COLO668 (cell line): ENCODE measurements around the gene NOS1AP.
"Not testable (repeated sequence)": the region's sequence is repeated elsewhere in the genome, so short reads cannot be mapped to it uniquely, and the experiment has no call there.

Experiments used
- DNase-seq: peaks from one replicate; lab custom pipeline; 2025; ENCODE audit not compliant: unreplicated experiment; lab: John Stamatoyannopoulos, UW

Gene NOS1AP

DNA sequence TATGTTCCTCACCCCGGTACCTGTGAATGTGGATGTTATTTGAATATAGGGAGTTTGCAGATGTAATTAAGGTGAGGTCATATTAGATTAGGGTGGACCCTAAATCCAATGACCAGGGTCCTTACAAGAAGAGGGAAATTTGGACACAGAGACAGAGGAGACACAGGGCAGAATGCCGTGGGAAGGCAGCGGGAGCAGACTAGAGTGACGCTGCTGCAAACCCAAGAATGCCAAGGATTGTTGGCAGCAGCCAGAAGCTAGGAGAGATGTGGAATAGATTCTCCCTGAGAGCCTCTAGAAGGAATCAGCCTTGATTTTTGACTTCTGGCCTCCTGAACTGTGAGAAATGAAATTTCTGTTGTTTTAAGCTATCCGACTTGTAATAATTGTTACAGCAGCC is 253.5 kb downstream of the NOS1AP start:
- DNase-seq: no peak

DNA sequence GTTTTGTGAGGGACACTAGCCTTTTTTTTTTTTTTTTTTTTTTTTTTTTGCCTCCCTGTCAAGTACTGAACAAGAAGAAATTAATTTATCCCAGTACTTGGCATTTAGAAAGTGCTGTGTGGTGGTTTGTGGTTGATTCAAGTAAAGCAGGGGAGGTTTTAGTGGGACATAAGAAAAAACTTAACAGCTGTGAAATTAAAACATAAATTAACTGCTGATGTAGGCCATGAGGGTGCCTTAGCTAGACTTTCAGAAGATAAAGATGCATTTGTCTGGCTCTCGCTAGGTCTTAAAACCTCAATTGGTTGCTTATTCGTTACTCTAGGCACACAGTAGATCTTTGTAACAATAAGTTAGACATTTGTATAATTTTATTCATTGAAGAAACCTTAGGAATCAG is 254.9 kb downstream of the NOS1AP start:
- DNase-seq: no peak

DNA sequence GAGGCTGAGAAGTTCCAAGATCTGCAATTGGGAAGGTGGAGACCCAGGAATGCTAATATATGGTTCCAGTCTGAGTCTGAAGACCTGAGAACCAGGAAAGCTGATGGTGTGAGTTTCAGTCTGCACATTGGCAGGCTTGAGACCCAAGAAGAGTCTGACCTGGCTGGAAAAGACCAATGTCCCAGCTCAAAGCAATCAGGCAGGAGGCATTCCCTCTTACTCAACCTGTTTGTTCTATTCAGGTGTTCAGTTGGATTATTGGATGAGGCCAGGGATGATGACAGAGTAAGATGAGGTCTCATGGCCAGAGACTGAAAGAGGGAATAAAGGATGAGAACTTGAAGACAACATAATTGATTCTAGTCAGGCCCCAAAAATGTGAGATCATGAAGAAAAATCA is 257.1 kb downstream of the NOS1AP start:
- no peak for DNase-seq

DNA sequence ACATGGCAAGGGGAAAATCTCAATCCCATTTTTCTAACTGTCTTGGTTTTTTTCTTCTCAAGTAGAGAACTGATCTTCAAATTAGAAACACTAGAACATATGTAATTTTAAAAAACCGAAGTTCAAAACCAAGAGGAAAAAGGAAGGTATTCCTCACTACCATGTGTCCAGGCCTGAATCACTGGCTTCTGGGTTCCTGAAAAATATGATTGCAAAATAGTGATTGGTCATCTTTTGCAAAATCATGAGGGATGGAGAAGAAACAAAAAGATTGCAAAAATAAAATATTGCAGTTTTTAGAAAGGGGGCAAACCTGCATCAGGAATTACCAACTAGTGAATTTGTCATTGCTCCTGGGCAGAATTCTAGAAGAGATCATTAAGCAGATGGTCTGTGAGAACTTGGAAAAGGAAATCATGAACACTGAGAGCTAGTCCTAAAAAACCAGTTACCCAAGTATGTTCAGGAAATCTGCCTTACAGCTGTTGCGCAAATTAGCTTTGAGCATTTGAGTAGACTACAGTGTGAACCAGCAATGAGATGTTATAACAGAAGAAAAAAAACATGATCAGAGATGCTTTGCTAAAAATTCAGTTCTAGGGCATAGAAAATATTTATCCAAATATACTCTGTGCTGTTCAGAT is 257.8 kb downstream of the NOS1AP start:
- DNase-seq: no peak

DNA sequence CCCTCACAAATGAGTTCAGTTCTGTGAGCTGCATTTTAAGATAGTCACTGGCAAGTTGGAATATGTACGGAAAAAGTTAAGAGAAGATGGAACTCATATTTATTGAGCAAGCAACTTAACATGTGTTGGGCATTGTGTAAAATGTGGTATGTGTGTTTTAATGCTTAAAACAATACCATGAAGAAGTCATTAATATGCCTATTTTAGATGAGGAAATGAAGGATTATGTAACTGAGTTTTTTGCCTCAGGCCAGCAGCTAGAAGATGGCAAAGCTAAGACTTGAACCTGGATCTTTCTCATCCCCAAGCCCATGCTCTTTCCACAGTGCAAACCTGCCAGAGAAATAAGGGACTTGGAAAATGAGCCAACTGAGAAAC is 258.3 kb downstream of the NOS1AP start:
- DNase-seq: no peak

DNA sequence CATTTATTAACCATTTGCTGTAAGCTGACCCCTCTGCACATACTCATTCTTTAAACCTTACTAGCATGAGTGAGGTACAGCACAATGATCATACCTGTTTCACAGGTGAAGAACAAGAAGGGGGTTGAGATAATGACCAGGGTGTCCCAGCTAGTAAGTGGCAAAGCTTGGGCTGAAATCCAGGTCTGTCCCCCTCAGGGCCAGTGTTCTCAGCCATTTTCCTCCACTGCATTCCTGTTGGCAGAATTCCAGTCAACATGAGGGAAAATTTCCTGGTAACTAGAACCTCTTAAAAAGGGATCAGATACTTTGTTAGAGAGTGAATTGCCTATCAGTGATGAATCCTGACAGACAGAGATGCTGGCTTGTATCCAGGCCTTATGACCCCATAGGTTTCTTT is 259.0 kb downstream of the NOS1AP start:
- no peak for DNase-seq

DNA sequence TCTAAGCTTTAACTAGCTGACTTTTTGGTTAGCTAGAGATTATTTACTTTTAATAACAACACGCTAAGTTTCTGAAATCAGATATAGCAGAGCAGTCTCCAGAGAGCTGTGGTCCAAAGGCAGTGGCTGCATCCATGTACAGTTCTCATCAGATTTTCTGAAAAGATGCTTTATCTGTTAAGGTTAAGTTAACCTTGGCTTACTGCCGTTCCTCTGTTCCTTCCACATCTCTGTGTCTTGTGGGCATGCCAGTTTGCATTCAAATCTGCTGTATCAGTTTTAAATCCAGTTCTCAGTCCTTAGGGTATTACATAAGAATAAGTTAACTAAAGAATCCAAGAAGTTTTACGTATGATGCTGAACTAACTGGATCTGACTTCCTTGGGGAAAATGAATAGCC is 260.3 kb downstream of the NOS1AP start:
- DNase-seq: no peak

DNA sequence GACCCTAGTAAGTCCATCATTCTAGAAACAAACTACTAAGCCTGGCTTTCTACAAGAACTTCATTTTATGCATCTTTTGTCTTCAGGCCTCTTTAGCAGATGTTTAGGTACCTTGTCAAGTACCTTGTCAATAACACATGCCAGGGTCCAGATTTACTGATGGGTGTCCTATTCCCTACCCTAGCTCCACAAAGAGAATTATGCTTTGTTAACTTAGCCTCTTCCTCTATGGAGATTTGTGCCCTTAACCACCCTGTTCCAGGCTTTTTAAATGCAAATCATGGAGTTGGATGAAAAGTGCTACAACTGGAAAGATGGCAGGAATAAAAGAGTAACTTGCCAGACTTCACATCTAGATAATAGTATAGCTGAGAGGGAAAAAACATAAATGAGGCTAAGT is 264.5 kb downstream of the NOS1AP start:
- no peak for DNase-seq

DNA sequence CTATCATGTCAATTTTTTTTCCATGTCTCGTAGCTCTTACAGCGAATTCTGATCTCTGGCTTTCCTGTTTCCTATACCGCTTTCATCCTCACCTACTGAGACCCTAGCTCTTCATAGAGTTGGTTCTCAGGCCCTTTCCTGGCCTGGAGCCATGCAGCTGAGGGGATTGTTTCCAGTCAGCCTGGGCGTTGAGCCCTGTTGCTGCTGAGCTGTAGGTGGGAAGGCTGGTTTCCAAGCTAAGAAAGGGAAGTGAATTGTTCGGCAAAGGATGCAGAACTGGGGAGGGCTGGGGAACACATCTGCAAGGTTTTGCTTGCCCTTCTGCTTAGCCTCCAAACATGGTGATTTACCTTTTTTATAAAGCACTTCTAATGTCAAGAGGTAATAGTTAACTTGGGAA is 265.6 kb downstream of the NOS1AP start:
- no peak for DNase-seq

DNA sequence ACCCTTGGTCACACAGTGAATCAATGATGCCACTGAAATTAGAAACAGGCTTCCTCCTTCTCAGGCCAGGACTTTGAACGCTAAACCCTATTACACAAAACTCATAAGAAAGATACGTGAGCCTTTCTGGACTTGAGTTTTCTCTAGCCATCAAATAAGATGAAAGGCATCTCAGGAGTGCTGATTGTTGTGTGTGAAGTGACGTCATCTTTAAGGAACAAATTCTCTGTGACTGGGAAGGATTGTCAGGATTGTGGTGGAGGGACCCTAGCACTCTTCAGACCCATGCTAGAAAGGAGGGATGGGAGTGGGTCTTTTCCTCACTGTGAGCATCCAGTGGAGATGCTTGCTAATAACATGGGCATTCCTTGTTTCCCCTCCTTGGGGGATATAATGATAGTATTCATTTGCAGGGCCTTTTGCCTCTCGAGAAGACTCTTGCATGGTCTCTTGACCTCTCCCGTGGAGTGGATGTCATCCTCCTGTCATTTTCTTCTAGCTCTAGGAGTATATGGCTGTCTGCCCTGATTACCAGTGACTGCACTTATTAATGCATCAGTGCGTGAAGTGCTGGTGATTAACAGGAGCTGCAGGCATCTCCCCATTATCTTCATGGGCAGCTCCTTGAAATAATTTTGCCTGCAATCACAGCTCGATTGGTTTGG is 267.3 kb downstream of the NOS1AP start:
- no peak for DNase-seq

DNA sequence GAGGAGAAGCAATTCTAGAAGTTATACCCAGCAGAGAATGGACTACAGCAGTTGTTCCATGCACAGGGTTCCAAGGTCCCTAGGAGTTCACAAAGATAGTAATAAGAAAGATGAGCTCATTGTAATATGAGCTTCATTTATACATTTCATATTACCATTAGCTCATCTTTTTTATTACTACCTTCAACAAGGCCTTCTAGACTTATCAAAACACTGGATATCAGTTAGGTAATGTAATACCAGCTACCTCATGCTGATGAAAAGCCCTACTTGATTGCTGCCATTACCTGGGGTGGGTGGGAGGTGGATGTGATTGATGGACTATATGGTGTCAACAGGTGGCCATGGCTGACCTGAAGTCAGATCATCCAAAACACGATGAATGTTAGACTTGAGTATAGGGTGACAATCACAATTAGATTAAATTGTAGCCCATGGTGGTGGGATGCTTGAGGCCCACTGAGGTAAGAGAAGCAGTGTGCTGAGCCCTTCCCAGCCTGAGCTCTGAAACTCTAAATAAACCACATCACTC is 273.0 kb downstream of the NOS1AP start:
- DNase-seq: no peak

DNA sequence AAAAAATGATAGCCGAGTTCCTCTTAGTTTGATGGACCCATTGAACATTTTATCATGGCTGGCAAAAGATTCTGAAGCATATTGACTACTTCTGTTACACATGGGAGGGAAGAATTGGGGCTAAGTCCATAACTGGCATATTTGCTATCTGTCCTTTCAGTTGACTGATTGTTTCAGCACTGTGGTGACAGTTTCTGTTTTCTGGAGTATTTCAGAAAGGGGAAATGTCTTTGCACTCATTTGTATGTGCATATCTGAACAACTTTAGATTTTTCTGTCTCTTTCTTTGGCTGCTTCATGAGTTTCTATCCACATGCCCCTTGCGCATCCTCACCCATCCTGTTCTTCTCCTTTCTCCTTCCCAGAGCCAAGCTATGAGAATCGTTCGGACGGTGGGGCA is 274.0 kb downstream of the NOS1AP start:
- no peak for DNase-seq

DNA sequence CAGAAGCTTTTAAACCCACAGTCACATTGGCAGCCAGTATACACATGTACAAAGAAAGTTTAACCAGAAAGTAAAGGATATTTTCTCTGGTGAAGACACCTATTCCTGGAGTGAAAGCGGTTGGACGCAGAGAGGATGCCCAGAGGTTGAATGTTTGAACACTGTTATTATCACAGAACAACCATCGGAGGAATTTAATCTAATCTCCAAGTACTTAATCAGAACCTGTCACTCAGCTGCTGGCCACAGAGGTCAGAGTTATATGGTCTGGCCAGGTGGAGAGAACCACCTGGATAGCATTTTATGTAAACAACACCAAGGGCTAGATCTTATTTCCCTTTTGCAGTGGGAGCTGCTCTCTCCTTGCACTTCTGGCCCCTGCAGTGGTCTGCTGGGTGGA is 277.8 kb downstream of the NOS1AP start:
- DNase-seq: no peak

DNA sequence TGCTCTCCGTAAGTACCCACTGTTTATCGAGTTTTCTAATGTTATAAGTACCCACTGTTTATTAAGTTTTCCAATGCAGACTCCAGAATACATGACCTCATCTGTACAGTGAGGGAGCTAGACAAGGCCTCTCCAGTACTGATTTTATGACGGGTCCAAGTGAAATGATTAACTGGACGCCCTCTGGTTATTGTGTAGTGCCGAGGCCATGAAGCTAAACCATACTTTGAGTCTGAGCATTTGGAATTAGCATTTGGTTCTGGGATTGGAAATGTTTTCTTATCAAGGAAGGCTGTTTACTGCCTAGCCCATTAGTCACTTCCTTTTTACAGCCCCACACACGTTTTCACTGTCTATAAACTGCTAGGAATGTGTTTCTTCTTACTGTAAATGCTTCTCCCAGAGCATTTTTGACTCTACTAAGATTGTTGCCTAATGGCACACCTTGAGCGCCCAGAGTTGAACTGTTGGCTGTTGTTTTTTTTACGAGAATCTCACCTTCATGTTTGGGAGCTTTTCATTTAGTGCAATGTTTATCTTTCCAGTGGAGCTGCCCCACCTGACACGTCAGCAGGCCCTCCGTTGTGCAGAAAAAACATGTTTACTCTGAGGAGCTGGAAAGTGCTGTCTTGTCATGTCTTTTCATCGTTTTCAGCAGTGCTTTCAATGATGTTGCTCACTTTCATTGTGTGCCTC is 280.3 kb downstream of the NOS1AP start:
- DNase-seq: peak; percentile 44

DNA sequence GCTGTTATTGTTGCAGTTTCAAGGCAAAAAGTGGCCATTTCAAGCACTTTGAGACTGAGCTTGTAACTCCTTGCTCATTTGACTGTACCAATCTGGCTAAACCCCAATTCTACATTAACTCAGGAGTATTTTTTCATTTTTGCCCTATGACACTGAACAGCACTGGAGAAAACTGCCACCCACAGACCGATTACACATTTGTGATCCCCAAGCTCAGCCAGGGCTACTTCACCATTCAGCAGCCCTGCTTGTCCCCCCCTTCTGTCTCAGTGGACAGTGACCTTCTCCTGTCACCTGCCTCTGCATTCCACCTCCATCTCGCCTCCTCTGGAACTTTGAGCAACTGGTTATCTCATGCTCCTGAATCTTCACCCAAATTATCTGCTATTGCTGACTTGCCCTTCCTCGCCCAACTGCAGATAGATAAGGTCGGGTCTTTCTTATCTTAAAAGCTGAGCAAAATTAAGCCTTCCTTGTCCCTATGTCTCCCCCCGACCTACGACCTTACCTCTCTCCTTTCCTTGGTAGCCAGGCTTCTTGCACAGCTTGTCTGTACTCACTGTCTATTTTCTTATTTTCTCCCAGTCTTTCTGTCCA is 281.9 kb downstream of the NOS1AP start:
- DNase-seq: no peak

DNA sequence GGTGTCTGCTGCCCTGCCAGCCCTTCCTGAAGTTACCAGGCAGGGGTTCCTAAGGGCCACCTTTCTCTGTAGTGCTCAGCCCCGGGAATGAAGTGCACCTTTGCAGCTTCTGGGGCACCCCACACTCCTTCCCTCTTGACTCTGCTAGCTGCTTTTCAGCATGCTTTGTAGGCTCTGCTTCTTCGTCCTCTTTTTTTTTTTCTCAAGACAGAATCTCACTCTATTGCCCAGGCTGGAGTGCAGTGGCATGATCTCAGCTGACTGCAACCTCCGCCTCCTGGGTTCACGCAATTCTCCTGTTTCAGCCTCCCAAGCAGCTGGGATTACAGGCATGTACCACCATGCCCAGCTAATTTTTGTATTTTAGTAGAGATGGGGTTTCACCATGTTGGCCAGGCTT is 282.4 kb downstream of the NOS1AP start:
- not testable (repeated sequence) for DNase-seq

DNA sequence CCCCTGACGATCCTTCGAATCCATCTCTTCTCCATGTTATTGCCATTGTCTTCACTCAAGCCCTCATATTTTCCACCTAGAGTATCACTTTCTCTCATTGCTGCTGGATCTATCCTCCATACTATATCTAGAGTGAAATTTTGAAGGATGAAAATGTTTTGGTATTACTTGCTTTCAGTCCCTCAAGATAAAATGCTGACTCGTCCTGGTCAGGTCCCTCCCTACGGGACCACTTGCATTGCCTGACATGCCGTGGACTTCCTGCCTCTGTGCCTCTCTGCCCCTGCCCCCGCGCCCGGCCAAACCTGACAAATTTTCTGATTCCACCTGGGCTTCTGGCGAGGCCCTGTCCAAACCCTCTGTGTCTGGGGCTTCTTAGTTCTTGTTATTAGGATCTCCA is 283.6 kb downstream of the NOS1AP start:
- no peak for DNase-seq

DNA sequence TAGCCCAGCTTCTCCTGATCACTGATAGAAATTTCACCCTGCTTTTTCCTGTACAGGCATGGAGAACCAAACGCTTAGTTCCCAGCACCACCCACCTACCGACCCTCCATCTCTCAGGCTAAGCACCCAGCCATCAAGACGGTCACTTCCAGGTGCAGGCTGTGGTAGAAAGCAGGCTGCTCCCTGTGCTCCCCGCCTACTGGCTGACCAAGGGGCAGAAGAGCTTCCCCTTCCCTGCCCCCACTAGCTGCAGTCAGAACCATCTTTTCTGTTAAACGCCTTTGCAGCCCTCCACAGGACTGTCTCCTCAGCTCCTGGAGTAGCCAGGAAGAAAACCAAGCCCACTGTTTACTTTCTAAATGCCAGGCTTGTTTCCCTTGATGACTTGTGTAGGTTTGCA is 284.2 kb downstream of the NOS1AP start:
- no peak for DNase-seq

DNA sequence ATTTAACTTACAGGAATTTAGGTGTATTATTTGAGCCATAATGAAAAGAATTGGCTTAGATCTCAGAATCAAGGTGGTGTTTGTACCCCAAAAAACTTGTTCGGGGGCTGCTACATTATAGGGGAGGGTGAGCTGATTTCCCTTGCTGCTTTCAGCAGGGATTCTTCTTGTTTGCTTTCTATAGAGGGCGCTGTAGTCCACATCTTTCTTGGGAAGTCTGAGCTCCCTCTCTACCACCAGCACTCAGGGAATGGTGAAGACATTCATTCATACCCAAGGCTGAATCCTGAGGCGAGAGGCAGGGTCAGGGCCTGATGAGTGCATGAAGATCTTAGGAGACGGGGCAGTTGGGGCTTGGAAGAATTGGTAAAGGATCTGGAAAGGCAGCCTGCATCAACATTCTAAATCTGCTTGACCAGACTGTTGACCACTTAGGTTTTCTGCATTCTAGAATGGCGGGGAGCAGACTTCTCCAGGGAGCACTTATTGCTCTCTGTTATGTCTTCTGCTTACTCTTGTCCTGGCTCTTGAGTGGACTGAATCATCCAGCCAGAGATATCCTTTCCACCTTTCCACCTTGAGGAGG is 288.3 kb downstream of the NOS1AP start:
- no peak for DNase-seq

DNA sequence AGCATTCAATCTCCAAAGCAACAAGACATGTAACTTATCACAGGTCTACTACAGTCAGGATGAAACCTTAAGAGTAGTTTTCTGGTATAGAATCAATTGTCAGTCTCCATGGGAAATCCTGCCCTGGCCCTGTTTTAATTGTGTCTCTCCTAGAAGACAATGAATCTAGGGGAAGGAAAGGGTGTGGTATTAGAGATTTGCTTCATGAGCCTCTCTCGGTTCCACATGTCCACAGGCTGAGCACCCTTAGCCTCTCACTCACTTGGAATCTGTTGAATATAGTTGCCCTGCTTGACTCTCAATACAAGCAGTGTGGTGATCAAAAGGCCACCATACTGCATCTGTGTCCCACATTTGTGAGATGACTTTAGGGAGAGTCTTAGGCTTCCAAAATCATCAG is 289.4 kb downstream of the NOS1AP start:
- no peak for DNase-seq

DNA sequence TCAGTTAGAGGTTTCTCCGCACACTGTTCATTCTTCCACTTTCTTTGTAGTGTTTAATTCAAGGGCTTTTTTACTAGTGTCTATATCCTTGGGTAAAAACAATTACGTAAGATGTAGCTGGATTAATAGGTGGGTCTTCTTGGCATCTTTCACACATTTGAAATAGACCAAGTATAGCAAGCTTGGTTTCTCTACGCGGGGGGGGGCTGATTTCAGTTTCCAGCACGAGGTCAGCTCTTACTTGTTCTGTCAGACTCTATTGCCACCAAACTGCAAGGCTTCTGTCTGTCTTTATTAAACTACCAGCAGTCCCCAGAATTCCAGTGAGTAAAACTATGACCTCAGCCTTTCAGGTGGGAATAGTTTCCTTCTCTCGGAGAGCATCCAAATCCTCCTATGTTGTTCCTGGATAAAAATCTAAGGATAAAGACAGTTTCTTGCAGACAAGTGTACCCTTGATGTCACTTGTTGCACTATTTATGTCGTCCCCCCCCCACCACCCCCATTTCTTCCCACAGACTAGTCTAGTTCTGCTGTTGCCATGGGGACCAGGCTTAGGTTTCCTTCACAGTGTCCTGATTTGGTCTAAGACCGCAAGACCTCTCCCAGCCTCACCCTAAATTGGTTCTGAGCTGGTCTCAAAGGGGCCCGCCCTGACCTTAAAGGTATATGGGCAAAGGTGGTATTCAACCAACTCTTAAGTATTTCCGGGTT is 290.2 kb downstream of the NOS1AP start:
- DNase-seq: no peak
